GM10266 (cell line): ENCODE results near the gene CYP19A1.

ENCODE experiments used
- DNase-seq: peaks from one replicate; pipeline ENCODE4 v3.0.0; 2012; ENCODE audit errors: extremely low spot score
- CTCF ChIP-seq: IDR thresholded peaks from 2 replicates; pipeline ENCODE4 v1.5.1; 2012; ENCODE audit warnings: mild to moderate bottlenecking, low read depth; ENCODE audit not compliant: control insufficient read depth, insufficient read depth; ENCODE audit errors: missing control alignments

Gene CYP19A1

DNA sequence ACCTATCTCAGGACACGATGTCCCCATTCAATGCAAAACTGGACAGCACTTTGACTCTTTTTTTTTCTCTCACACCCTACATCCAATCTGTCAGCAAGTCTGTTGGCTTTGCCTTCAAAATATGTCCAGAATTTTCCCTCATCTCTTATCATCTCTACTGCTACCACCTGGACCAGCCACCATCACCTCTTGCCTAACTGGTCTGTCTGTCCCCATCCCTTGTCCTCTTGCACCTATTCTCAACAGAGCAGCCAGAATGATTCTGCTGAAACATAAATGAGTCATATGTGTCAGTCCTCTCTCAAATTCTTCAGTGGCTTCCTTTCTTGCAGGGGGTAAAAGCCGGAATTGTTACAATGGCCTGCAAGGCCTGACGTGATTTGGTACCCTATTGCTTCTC, 105.8 kb downstream of the CYP19A1 start:
- DNase-seq = no peak
- TF ChIP-seq CTCF = no peak

- peak; percentile 38 for DNase-seq
- peak; percentile 48 for TF ChIP-seq CTCF
Observed at GRCh38 chr15:51229907-51230330, 108.5 kb downstream of the CYP19A1 start.

DNA sequence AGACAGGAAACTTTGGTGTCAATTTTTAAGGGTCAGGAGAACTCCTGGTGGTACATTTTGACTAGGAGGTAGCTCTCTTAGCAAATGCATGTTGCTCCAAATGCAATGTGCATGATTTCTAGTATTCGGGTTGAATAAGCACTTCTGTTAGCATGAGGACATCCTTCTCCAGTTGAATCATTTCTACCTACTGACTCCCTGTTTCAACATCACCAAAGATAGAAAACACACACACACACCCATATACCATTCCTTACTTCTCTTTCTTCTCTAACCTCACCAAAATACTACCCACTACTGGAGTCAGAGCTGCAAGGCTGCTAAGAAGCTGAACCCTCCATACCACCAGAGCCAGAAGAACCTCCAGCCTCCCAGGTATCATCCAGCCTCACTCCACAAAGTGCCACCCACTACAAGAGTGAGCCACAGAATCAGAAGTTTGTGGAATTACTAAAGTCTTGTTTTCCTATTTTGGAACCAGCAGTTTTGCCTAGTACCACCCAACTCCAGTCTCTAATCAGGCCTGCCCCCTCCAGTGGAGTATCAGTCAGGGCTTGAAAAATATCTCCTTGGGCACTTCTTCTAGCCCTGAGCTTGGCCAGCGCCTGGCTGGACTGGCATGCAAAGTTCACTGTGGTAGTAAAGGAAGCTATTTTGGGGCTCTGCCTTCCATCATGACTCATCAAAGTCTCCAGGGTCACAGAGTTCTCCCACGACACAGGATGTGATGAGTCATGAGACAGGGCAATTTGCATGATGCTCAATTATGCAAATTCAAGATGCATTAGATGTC, 110.3 kb downstream of the CYP19A1 start:
- no peak for TF ChIP-seq CTCF
- peak; percentile 77 for DNase-seq

- no peak for TF ChIP-seq CTCF
- no peak for DNase-seq
Observed at GRCh38 chr15:51226576-51227210, 111.7 kb downstream of the CYP19A1 start.

- DNase-seq = no peak
- TF ChIP-seq CTCF = no peak
Observed at GRCh38 chr15:51224428-51224827, 114.0 kb downstream of the CYP19A1 start.

- TF ChIP-seq CTCF = no peak
- DNase-seq = no peak
Observed at GRCh38 chr15:51223771-51224229, 114.6 kb downstream of the CYP19A1 start.
